Ovary (tissue), 9 donors: ENCODE measurements around the gene ERH. TPM values are rescaled to one million over a fixed set of nuclear protein-coding genes. Genes with fewer than 3 reads are reported as not detected.

Experiments
- DNase-seq, 5 donors: peaks; one replicate each; pipeline ENCODE4 v3.0.0-alpha.2; 2019 to 2020
- H3K27ac ChIP-seq, 2 donors: fragments of 200-600 bp; one replicate each; pipeline versions ENCODE4 v1.5.1 to v1.8.0; 2019 to 2022
- H3K27me3 ChIP-seq: fragments of 200-600 bp; one replicate; pipeline ENCODE4 v1.8.0; 2022
- H3K36me3 ChIP-seq: fragments of 200-600 bp; sonication (generic); one replicate; pipeline ENCODE4 v1.5.1; 2019
- H3K4me1 ChIP-seq: one replicate; pipeline ENCODE4 v1.8.1; 2013; ENCODE audit warnings: mild to moderate bottlenecking, moderate library complexity; ENCODE audit not compliant: insufficient read depth
- H3K4me3 ChIP-seq: fragments of 200-600 bp; sonication (generic); one replicate; pipeline ENCODE4 v1.5.1; 2017
- H3K9me3 ChIP-seq, 2 donors: fragments of 200-600 bp in 1 of 2; sonication (generic) in 1 of 2; one replicate each; pipeline versions ENCODE4 v1.5.1 to v1.8.1; 2013 to 2019; ENCODE audit warnings: mild to moderate bottlenecking in 1 of 2, moderate library complexity in 1 of 2
- EP300 ChIP-seq: sonication (generic); formaldehyde crosslinking; IDR thresholded peaks from one replicate; pipeline ENCODE4 v1.6.1; 2017; ENCODE audit warnings: antibody characterized with exemption
- POLR2A ChIP-seq: fragments of 450-650 bp; IDR thresholded peaks from one replicate; pipeline ENCODE4 v1.6.1; 2017; ENCODE audit warnings: antibody characterized with exemption, mild to moderate bottlenecking, moderate library complexity
- WGBS, 3 donors: extraction: QIAGEN DNeasy Blood & Tissue Kit in 1 of 3; methylation state at CpG; one replicate each; pipeline versions ENCODE4 v1.1.5 to v1.1.7; 2013 to 2017; 5-methylcytosine and 5-hydroxymethylcytosine counted together
- intact Hi-C, 4 donors: fragments of 100-400 bp; cut with DNase I; formaldehyde crosslinking; loops; one replicate each; pipeline versions ENCODE4 v1.11.0 to v1.15.1; 2022 to 2023
- polyA plus RNA-seq, 2 donors: library from polyadenylated mRNA; stranded (reverse); fragments of 200-250 nt in 1 of 2; fragments of 350-450 nt in 1 of 2; fragmentation: Illumina TruSeq in 1 of 2; extraction: RNeasy Lipid Tissue Mini Kit (QIAGEN cat#74804) in 1 of 2; gene quantifications; one replicate each; pipeline ENCODE4 v1.2.3, GENCODE V29; 2013 to 2014
- total RNA-seq, 7 donors: library from RNA; depleted of rRNA in 2 of 7; stranded (reverse); fragments of >200 nt in 2 of 7; fragmentation: NEBNext Ultra II Directional in 3 of 7; extraction: Animal tissue kit (Norgen Biotek cat#: 25700) in 3 of 7; gene quantifications; one replicate each; pipeline versions ENCODE4 v1.1.0 to v1.2.4, GENCODE V29; 2016 to 2023
- TF ChIP-seq, protein P1 (sequence below), 3 donors: fragments of 450-650 bp in 2 of 3; fragments of 200-600 bp in 1 of 3; IDR thresholded peaks; one replicate each; pipeline versions ENCODE4 v1.5.1 to v1.8.0; 2016 to 2022; ENCODE audit warnings: antibody characterized with exemption in 3 of 3, mild to moderate bottlenecking in 1 of 3
- donor health status: DM: no; HTN: no; CAD: no; lungs with moderate emphysema.
- donor health status: DM: no; HTN: no; CAD: no.
- donor health status: Bipolar disorder and iron deficiency.
- donor health status: DM: yes; HTN: yes; CAD: no.
- donor health status: DM: no; HTN: no; CAD: no.
- donor health status: DM: yes; HTN: yes; CAD: no.

Gene ERH
- total and polyA plus RNA-seq, 9 donors: 64.3 to 206 (median 158) TPM

DNA sequence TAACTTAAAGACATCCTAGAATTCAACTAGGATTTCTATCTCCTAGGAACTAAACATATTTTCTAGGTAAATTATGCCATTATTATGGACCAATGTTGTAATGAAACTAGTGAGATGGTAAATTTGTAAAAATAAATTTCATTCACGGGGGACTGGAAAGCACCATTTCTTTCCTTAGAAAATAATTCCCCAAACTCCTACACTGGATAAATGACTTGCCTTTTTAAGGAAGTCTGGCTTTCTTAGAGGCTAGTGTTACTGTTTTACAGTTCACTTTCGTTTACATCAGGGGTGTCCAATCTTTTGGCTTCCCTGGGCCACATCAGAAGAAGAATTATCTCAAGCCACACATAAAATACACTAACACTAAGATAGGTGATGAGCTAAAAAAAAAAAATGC, 3.7 kb upstream of the ERH start:
- H3K36me3 ChIP-seq: no peaks in the 10 kb centered on the region
- WGBS, 3 donors: 61 to 71% (median 68%) methylated on average over 2 of the region's 2 CpGs
- H3K27ac ChIP-seq: no peak overlapping the region
- H3K27me3 ChIP-seq: no peaks in the 10 kb centered on the region
- no peak for DNase-seq
- H3K4me1 ChIP-seq: peaks cover 19% of the 10 kb centered on the region
- no peaks in the 10 kb centered on the region for H3K9me3 ChIP-seq
- intact Hi-C loops: no loop called here
- TF ChIP-seq POLR2A: no peak
- TF ChIP-seq EP300: no peak
- TF ChIP-seq, protein P1, sequence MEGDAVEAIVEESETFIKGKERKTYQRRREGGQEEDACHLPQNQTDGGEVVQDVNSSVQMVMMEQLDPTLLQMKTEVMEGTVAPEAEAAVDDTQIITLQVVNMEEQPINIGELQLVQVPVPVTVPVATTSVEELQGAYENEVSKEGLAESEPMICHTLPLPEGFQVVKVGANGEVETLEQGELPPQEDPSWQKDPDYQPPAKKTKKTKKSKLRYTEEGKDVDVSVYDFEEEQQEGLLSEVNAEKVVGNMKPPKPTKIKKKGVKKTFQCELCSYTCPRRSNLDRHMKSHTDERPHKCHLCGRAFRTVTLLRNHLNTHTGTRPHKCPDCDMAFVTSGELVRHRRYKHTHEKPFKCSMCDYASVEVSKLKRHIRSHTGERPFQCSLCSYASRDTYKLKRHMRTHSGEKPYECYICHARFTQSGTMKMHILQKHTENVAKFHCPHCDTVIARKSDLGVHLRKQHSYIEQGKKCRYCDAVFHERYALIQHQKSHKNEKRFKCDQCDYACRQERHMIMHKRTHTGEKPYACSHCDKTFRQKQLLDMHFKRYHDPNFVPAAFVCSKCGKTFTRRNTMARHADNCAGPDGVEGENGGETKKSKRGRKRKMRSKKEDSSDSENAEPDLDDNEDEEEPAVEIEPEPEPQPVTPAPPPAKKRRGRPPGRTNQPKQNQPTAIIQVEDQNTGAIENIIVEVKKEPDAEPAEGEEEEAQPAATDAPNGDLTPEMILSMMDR (IDR thresholded peaks at IDR 0.05): no peak
- H3K4me3 ChIP-seq: no peak overlapping the region

DNA sequence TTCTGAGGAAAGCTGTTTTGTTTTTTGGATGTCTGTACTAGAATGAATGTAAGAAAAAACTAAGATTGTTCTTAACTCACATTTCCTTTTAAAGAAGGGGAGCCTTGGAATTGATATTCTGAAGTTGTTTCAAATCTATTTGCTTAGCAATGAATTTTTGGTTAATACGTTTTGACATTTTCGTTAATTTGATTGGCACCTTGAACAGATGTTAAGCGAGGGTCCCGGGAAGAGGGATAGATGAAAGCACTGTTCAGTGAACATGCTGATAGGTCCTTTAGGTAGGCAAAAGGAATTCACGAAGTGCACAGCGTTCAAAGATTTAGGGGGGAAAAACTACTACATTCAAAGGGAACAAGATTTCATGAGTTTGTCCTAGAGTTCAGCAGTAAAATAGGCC, 2.1 kb upstream of the ERH start:
- no peaks in the 10 kb centered on the region for H3K9me3 ChIP-seq
- H3K4me3 ChIP-seq: peak overlapping the region; percentile 88
- peaks cover 19% of the 10 kb centered on the region for H3K4me1 ChIP-seq
- intact Hi-C loops: no loop called here
- no peak overlapping the region for H3K27ac ChIP-seq
- H3K36me3 ChIP-seq: no peaks in the 10 kb centered on the region
- TF ChIP-seq, protein P1 (IDR thresholded peaks at IDR 0.05): no peak
- no peak for TF ChIP-seq EP300
- TF ChIP-seq POLR2A: no peak
- WGBS, 3 donors: 73 to 85% (median 73%) methylated on average over 6 of the region's 6 CpGs
- no peak for DNase-seq
- no peaks in the 10 kb centered on the region for H3K27me3 ChIP-seq

DNA sequence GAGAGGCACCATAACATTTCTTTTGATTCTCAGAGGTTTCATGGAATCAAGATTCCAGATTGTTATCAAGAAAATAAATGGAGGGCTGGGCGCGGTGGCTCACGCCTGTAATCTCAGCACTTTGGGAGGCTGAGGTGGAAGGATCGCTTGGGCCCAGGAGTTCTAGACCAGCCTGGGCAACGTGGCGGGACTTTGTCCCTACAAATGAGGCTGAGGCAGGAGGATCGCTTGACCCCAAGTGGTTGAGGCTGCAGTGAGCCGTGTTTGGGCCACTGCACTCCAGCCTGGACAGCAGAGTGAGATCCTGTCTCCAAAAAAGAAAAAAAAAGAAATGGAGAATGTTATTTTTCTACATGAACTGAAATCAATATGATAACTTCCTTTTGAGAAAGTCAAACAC, 1.7 kb upstream of the ERH start:
- Histone ChIP-seq H3K36me3 (no peaks in the 10 kb centered on the region), H3K9me3 (no peaks in the 10 kb centered on the region), H3K27me3 (no peaks in the 10 kb centered on the region), H3K27ac (no peak overlapping the region), H3K4me3 (peak overlapping the region; percentile 88), H3K4me1 (peaks cover 19% of the 10 kb centered on the region)
- DNase-seq: no peak
- intact Hi-C loops: no loop called here
- WGBS, 3 donors: 81 to 87% (median 81%) methylated on average over 8 of the region's 8 CpGs
- TF ChIP-seq EP300 (no peak), POLR2A (no peak)
- TF ChIP-seq, protein P1 (IDR thresholded peaks at IDR 0.05): no peak

DNA sequence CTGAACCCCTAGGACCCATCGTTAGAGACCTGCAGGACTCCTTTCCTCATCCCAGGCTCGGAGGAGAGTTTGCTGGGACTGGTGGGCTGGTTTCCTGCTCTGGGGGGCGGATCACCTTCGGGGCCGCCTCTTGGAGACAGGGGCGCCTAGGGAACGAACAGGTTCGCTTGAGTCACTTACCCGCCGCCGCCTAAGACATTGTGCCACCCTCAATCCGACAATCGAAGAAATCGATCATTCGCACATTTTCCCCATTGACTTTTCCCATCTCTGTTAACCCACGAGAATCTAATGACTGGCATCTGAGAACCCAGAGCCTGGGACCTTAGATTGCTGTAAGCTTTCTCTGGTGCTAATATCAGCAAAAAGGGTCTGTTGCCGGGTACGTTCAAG, 715 bp upstream of the ERH start:
- TF ChIP-seq EP300 (no peak), POLR2A (no peak)
- TF ChIP-seq, protein P1 (IDR thresholded peaks at IDR 0.05): no peak
- Histone ChIP-seq H3K36me3 (no peaks in the 10 kb centered on the region), H3K27me3 (no peaks in the 10 kb centered on the region), H3K27ac (peak overlapping the region; percentile 82 to 88), H3K4me3 (peak overlapping the region; percentile 88), H3K9me3 (no peaks in the 10 kb centered on the region), H3K4me1 (peaks cover 19% of the 10 kb centered on the region)
- intact Hi-C loops: no loop called here
- WGBS, 3 donors: 0% methylated on average over 18 of the region's 18 CpGs
- no peak for DNase-seq

DNA sequence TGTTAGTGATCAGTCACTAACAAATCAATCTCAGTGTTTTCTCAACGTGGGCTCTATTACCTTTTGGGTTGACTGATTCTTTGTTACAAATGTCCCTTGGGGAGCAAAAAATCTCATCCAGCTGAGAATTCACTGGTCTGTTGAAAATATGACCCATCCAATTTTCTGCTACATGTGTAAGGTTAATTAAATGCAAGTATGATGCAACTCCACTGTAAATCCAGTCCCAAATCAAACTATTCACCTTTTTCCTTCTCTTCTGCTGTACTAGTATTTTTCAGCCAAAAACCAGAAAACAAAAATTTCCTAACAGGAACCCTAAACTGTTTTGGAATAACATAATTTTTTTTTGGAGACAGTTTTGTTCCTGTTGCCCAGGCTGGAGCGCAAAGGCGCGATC, 2.2 kb downstream of the ERH start:
- 81 to 84% (median 81%) methylated on average over 4 of the region's 4 CpGs for WGBS, 3 donors
- Histone ChIP-seq H3K9me3 (no peaks in the 10 kb centered on the region), H3K4me3 (no peak overlapping the region), H3K4me1 (peaks cover 19% of the 10 kb centered on the region), H3K27me3 (no peaks in the 10 kb centered on the region), H3K27ac (no peak overlapping the region), H3K36me3 (no peaks in the 10 kb centered on the region)
- intact Hi-C loops: no loop called here
- TF ChIP-seq, protein P1 (IDR thresholded peaks at IDR 0.05): no peak
- TF ChIP-seq EP300 (no peak), POLR2A (no peak)
- no peak for DNase-seq
